WTC11 (cell line): ENCODE results near the gene RPL22L1. TPM values are rescaled to one million over a fixed set of nuclear protein-coding genes. Genes with fewer than 3 reads are reported as not detected.

Experiments
- AFF4 ChIP-seq: sonication (generic); formaldehyde crosslinking; IDR thresholded peaks from 2 replicates; pipeline ENCODE4 v1.8.1; 2023; ENCODE audit warnings: mild to moderate bottlenecking, missing genetic modification reagents, borderline replicate concordance
- ARID4B ChIP-seq: sonication (generic); formaldehyde crosslinking; IDR thresholded peaks from 2 replicates; pipeline ENCODE4 v1.8.0; 2023; ENCODE audit warnings: missing genetic modification reagents, mild to moderate bottlenecking, borderline replicate concordance
- CBFB ChIP-seq: sonication (generic); formaldehyde crosslinking; IDR thresholded peaks from 2 replicates; pipeline ENCODE4 v1.8.1; 2022; ENCODE audit warnings: mild to moderate bottlenecking, low read depth, missing genetic modification reagents
- CDX4 ChIP-seq: fragments of 250-450 bp; sonication (Bioruptor Pico); IDR thresholded peaks from 2 replicates; pipeline ENCODE4 v1.9.0; 2021; ENCODE audit warnings: moderate library complexity, mild to moderate bottlenecking, inconsistent platforms, borderline replicate concordance
- FOXJ3 ChIP-seq: sonication (generic); formaldehyde crosslinking; IDR thresholded peaks from 2 replicates; pipeline ENCODE4 v1.9.0; 2021; ENCODE audit warnings: missing genetic modification reagents, mild to moderate bottlenecking, borderline replicate concordance
- HMGA2 ChIP-seq: fragments of 250-450 bp; sonication (Bioruptor Pico); IDR thresholded peaks from 2 replicates; pipeline ENCODE4 v1.4.0; 2021; ENCODE audit warnings: mild to moderate bottlenecking, moderate library complexity
- OVOL2 ChIP-seq: fragments of 250-450 bp; sonication (Bioruptor Pico); IDR thresholded peaks from 2 replicates; pipeline ENCODE4 v1.9.0; 2021; ENCODE audit warnings: mild to moderate bottlenecking, borderline replicate concordance
- RELA ChIP-seq: sonication (generic); formaldehyde crosslinking; IDR thresholded peaks from 2 replicates; pipeline ENCODE4 v1.8.1; 2022; ENCODE audit warnings: missing genetic modification reagents, mild to moderate bottlenecking, borderline replicate concordance
- RORB ChIP-seq: fragments of 250-450 bp; sonication (Bioruptor Pico); IDR thresholded peaks from 2 replicates; pipeline ENCODE4 v1.9.0; 2021; ENCODE audit warnings: mild to moderate bottlenecking
- SMAD4 ChIP-seq: sonication (generic); formaldehyde crosslinking; IDR thresholded peaks from 2 replicates; pipeline ENCODE4 v1.8.0; 2022; ENCODE audit warnings: mild to moderate bottlenecking, missing genetic modification reagents
- SOX15 ChIP-seq: fragments of 250-450 bp; sonication (Bioruptor Pico); IDR thresholded peaks from 2 replicates; pipeline ENCODE4 v1.9.0; 2021; ENCODE audit warnings: mild to moderate bottlenecking
- TP53 ChIP-seq: sonication (generic); formaldehyde crosslinking; IDR thresholded peaks from 2 replicates; pipeline ENCODE4 v1.8.1; 2023; ENCODE audit warnings: mild to moderate bottlenecking, missing genetic modification reagents
- ZMAT4 ChIP-seq: fragments of 250-450 bp; sonication (Bioruptor Pico); IDR thresholded peaks from 2 replicates; pipeline ENCODE4 v1.9.0; 2021; ENCODE audit warnings: mild to moderate bottlenecking
- ZNF416 ChIP-seq: fragments of 250-450 bp; sonication (Bioruptor Pico); IDR thresholded peaks from 2 replicates; pipeline ENCODE4 v1.9.0; 2021; ENCODE audit warnings: mild to moderate bottlenecking, inconsistent platforms
- total RNA-seq: library from RNA; stranded (reverse); gene quantifications from 3 replicates; pipeline ENCODE4 v1.2.3, GENCODE V29; 2021
- TF ChIP-seq, protein P1 (sequence below): fragments of 250-450 bp; sonication (Bioruptor Pico); IDR thresholded peaks from 2 replicates; pipeline ENCODE4 v1.8.0; 2021; ENCODE audit warnings: mild to moderate bottlenecking
- TF ChIP-seq, protein P2 (sequence below): sonication (generic); formaldehyde crosslinking; IDR thresholded peaks from 2 replicates; pipeline ENCODE4 v1.8.1; 2022; ENCODE audit warnings: mild to moderate bottlenecking, moderate library complexity, missing genetic modification reagents
- TF ChIP-seq, protein P3 (sequence below): sonication (generic); formaldehyde crosslinking; IDR thresholded peaks from 2 replicates; pipeline ENCODE4 v1.8.0; 2022; ENCODE audit warnings: mild to moderate bottlenecking, missing genetic modification reagents
- TF ChIP-seq, protein P4 (sequence below): sonication (generic); formaldehyde crosslinking; conservative IDR thresholded peaks from 2 replicates; pipeline ENCODE4 v1.8.1; 2022; ENCODE audit warnings: mild to moderate bottlenecking, missing genetic modification reagents
- TF ChIP-seq, protein P5 (sequence below): sonication (generic); formaldehyde crosslinking; conservative IDR thresholded peaks from 2 replicates; pipeline ENCODE4 v1.8.1; 2023; ENCODE audit warnings: mild to moderate bottlenecking, low read depth, missing genetic modification reagents, moderate library complexity

The RPL22L1 gene
- total RNA-seq, 1 experiment from 2014 or later, result 169 TPM

GRCh38 chr3:170869645-170870593 is at the start of gene RPL22L1 (continued):
- TF ChIP-seq CBFB (CRISPR knock-in tag), result no peak
- TF ChIP-seq CDX4, result no peak
- no peak for TF ChIP-seq RELA (CRISPR knock-in tag)
- no peak for TF ChIP-seq TP53 (CRISPR knock-in tag)
- TF ChIP-seq, protein P1, sequence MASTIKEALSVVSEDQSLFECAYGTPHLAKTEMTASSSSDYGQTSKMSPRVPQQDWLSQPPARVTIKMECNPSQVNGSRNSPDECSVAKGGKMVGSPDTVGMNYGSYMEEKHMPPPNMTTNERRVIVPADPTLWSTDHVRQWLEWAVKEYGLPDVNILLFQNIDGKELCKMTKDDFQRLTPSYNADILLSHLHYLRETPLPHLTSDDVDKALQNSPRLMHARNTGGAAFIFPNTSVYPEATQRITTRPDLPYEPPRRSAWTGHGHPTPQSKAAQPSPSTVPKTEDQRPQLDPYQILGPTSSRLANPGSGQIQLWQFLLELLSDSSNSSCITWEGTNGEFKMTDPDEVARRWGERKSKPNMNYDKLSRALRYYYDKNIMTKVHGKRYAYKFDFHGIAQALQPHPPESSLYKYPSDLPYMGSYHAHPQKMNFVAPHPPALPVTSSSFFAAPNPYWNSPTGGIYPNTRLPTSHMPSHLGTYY, result no peak; the same call in 1 of the 2 replicates
- TF ChIP-seq, protein P2, sequence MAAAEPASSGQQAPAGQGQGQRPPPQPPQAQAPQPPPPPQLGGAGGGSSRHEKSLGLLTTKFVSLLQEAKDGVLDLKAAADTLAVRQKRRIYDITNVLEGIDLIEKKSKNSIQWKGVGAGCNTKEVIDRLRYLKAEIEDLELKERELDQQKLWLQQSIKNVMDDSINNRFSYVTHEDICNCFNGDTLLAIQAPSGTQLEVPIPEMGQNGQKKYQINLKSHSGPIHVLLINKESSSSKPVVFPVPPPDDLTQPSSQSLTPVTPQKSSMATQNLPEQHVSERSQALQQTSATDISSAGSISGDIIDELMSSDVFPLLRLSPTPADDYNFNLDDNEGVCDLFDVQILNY (CRISPR knock-in tag), result 0 out of 2 replicates have a peak, but pooled peaks have one; percentile 63
- TF ChIP-seq ZNF416 (CRISPR knock-in tag), result no peak
- no peak; the same call in 1 of the 2 replicates for TF ChIP-seq AFF4 (CRISPR knock-in tag)
- TF ChIP-seq, protein P3, sequence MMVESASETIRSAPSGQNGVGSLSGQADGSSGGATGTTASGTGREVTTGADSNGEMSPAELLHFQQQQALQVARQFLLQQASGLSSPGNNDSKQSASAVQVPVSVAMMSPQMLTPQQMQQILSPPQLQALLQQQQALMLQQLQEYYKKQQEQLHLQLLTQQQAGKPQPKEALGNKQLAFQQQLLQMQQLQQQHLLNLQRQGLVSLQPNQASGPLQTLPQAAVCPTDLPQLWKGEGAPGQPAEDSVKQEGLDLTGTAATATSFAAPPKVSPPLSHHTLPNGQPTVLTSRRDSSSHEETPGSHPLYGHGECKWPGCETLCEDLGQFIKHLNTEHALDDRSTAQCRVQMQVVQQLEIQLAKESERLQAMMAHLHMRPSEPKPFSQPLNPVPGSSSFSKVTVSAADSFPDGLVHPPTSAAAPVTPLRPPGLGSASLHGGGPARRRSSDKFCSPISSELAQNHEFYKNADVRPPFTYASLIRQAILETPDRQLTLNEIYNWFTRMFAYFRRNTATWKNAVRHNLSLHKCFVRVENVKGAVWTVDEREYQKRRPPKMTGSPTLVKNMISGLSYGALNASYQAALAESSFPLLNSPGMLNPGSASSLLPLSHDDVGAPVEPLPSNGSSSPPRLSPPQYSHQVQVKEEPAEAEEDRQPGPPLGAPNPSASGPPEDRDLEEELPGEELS, result no peak
- no peak for TF ChIP-seq FOXJ3
- no peak for TF ChIP-seq SOX15 (CRISPR knock-in tag)
- TF ChIP-seq ZMAT4 (CRISPR knock-in tag), result no peak
- no peak for TF ChIP-seq RORB (CRISPR knock-in tag)
- TF ChIP-seq, protein P4, sequence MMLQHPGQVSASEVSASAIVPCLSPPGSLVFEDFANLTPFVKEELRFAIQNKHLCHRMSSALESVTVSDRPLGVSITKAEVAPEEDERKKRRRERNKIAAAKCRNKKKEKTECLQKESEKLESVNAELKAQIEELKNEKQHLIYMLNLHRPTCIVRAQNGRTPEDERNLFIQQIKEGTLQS (CRISPR knock-in tag), result 0 out of 2 replicates have a peak, but pooled peaks have one; percentile 40
- no peak for TF ChIP-seq HMGA2 (CRISPR knock-in tag)
- no peak for TF ChIP-seq SMAD4 (CRISPR knock-in tag)
- TF ChIP-seq, protein P5, sequence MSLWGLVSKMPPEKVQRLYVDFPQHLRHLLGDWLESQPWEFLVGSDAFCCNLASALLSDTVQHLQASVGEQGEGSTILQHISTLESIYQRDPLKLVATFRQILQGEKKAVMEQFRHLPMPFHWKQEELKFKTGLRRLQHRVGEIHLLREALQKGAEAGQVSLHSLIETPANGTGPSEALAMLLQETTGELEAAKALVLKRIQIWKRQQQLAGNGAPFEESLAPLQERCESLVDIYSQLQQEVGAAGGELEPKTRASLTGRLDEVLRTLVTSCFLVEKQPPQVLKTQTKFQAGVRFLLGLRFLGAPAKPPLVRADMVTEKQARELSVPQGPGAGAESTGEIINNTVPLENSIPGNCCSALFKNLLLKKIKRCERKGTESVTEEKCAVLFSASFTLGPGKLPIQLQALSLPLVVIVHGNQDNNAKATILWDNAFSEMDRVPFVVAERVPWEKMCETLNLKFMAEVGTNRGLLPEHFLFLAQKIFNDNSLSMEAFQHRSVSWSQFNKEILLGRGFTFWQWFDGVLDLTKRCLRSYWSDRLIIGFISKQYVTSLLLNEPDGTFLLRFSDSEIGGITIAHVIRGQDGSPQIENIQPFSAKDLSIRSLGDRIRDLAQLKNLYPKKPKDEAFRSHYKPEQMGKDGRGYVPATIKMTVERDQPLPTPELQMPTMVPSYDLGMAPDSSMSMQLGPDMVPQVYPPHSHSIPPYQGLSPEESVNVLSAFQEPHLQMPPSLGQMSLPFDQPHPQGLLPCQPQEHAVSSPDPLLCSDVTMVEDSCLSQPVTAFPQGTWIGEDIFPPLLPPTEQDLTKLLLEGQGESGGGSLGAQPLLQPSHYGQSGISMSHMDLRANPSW, result no peak
- peak; percentile 81 for TF ChIP-seq ARID4B
- TF ChIP-seq OVOL2 (CRISPR knock-in tag), result no peak
